Body of pancreas (tissue), 4 donors: ENCODE results near the gene DUOXA1. TPM values are rescaled to one million over a fixed set of nuclear protein-coding genes. Genes with fewer than 3 reads are reported as not detected.

Experiments
- ATAC-seq: fragments of 150-250 bp; one replicate; pipeline ENCODE4 v1.9.1; 2016
- DNase-seq, 4 donors: peaks; one replicate each; pipeline ENCODE4 v3.0.0-alpha.2; 2019
- H3K27ac ChIP-seq, 4 donors: fragments of 200-600 bp; sonication (generic); 1 replicate in 3 of 4; 2 replicates in 1 of 4; pipeline versions ENCODE4 v1.5.1 to v1.6.1; 2016 to 2019; ENCODE audit warnings: mild to moderate bottlenecking in 1 of 4, mixed read lengths in 1 of 4, moderate library complexity in 1 of 4
- H3K27me3 ChIP-seq, 2 donors: fragments of 200-600 bp; sonication (generic); one replicate each; pipeline ENCODE4 v1.6.0; 2016; ENCODE audit warnings: mild to moderate bottlenecking in 1 of 2
- H3K36me3 ChIP-seq, 2 donors: fragments of 200-600 bp; sonication (generic); replicated peaks in 1 of 2; 2 replicates each; pipeline ENCODE4 v1.5.1; 2016; ENCODE audit warnings: low read depth in 2 of 2; ENCODE audit not compliant: insufficient read depth in 1 of 2
- H3K4me1 ChIP-seq: fragments of 200-600 bp; sonication (generic); one replicate; pipeline ENCODE4 v1.6.0; 2016
- H3K4me3 ChIP-seq, 2 donors: fragments of 200-600 bp; sonication (generic); 1 replicate in 1 of 2; 2 replicates in 1 of 2; pipeline ENCODE4 v1.5.1; 2016 to 2019
- H3K9me3 ChIP-seq, 3 donors: fragments of 200-600 bp; sonication (generic); 1 replicate in 2 of 3; 2 replicates in 1 of 3; pipeline ENCODE4 v1.5.1; 2016
- POLR2A ChIP-seq, 3 donors: fragments of 450-650 bp; IDR thresholded peaks; one replicate each; pipeline ENCODE4 v1.6.1; 2016; ENCODE audit warnings: antibody characterized with exemption in 3 of 3, mild to moderate bottlenecking in 2 of 3
- WGBS, 2 donors: methylation state at CpG; one replicate each; pipeline ENCODE4 v1.1.5; 2017; 5-methylcytosine and 5-hydroxymethylcytosine counted together
- intact Hi-C: fragments of 100-400 bp; cut with DNase I; formaldehyde crosslinking; loops from one replicate; pipeline ENCODE4 v1.15.1; 2023
- total RNA-seq, 2 donors: library from RNA; depleted of rRNA; stranded (reverse); fragments of >200 nt; gene quantifications; one replicate each; pipeline ENCODE4 v1.1.0, GENCODE V29; 2016
- TF ChIP-seq, protein P1 (sequence below), 7 experiments: fragments of 450-650 bp in 4 of 7; fragments of 200-600 bp in 3 of 7; sonication (generic) in 3 of 7; IDR thresholded peaks; one replicate each; pipeline ENCODE4 v1.5.1; 2016 to 2019; ENCODE audit warnings: antibody characterized with exemption in 7 of 7

DUOXA1 gene
- total RNA-seq, 2 donors from 2014 or later: not detected

DNA sequence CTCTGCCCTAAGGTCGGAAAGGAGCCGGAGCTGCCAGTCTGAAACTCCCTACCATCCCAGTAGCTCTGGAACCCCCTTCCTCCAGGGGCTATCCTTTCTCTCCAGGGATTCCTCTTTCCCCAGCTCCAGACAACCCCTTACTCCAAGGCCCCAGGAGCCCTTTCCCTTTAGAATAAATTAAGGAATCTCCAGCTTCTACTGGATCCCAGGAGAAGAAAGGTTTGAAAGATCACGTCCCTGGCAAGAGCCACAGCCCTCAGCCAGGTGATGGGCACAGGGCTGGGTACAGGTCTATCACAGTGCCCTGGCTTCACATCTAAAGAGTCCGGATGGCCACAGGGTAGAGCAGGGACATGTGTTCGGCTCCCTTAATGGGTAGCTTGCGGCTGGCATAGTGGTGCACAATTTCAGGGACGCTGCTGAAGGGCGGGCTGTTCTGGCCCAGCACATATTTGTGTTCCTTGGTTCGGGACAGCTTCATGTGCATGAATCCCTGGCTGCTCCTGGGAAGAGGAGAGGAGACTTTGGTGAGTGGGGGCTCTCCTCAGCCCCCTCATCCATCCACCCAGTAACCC, 38.0 kb upstream of the DUOXA1 start:
- Histone ChIP-seq H3K4me1 (peaks cover 27% of the 10 kb centered on the region), H3K36me3 (no peaks in the 10 kb centered on the region), H3K27me3 (no peaks in the 10 kb centered on the region), H3K4me3 (peak overlapping the region in 1 of 2 donors; percentile 34), H3K9me3 (no peaks in the 10 kb centered on the region), H3K27ac (peak overlapping the region; percentile 63 to 96 (median 94))
- ATAC-seq: peak; percentile 1
- intact Hi-C loops: no loop called here
- no peak for DNase-seq
- TF ChIP-seq POLR2A (IDR thresholded peaks at IDR 0.05): no peak
- TF ChIP-seq, protein P1, sequence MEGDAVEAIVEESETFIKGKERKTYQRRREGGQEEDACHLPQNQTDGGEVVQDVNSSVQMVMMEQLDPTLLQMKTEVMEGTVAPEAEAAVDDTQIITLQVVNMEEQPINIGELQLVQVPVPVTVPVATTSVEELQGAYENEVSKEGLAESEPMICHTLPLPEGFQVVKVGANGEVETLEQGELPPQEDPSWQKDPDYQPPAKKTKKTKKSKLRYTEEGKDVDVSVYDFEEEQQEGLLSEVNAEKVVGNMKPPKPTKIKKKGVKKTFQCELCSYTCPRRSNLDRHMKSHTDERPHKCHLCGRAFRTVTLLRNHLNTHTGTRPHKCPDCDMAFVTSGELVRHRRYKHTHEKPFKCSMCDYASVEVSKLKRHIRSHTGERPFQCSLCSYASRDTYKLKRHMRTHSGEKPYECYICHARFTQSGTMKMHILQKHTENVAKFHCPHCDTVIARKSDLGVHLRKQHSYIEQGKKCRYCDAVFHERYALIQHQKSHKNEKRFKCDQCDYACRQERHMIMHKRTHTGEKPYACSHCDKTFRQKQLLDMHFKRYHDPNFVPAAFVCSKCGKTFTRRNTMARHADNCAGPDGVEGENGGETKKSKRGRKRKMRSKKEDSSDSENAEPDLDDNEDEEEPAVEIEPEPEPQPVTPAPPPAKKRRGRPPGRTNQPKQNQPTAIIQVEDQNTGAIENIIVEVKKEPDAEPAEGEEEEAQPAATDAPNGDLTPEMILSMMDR (IDR thresholded peaks at IDR 0.05): peak in 1 of 7 experiments; percentile 1
- WGBS, 2 donors: 0 to 67% methylated on average over 2 to 9 of the region's 9 CpGs

DNA sequence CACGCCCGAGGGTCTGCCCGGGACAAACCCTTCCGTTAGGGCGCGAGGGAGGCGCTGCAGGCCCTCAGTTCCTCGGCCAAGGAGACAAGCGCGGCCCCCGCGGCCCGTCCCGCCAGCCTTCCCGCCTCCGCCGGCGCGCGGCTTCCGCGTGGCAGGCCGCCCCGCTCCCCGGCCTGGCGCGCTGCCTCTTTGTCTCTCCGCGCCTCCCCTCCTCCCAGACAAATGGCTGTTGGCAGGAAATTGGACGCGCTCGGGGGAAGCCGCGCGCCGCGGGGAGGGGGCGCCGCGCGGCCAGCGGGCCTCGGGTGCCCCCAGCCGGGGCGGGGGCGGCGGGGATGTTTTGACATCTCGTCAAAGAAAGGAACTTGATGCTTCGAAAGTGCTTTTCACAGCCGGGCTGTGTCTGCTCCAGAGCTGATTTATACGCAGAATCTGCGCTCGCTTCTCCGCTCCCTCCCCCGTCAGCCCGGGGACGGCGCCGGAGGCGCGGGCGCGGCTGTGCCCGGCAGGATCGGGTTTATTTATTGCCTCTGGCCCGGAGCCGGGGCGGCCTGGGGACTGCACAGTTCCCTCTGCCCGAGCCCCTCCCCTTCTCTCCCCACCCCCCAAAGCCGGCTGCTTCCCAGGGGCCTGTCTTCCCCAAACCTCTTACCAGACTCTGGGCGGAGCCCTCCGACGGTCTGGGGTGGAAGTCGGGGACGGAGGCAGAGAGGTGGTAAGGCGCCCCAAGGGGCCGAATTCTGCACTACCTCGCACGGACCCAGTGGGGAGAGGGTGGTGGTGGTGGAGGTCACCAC, 37.4 kb upstream of the DUOXA1 start:
- 0 to 1% methylated on average over 25 to 74 of the region's 79 CpGs for WGBS, 2 donors
- DNase-seq (peak; percentile 84 to 90 (median 86)), ATAC-seq (peak; percentile 87)
- Histone ChIP-seq H3K27me3 (no peaks in the 10 kb centered on the region), H3K27ac (peak overlapping the region; percentile 63 to 96 (median 94)), H3K4me3 (peak overlapping the region; percentile 34 to 54), H3K4me1 (peaks cover 29% of the 10 kb centered on the region), H3K36me3 (no peaks in the 10 kb centered on the region), H3K9me3 (no peaks in the 10 kb centered on the region)
- peak; percentile 19 to 77 (median 77) for TF ChIP-seq POLR2A (IDR thresholded peaks at IDR 0.05)
- TF ChIP-seq, protein P1 (IDR thresholded peaks at IDR 0.05): peak; percentile 63 to 78 (median 74)
- intact Hi-C loops: no loop called here

DNA sequence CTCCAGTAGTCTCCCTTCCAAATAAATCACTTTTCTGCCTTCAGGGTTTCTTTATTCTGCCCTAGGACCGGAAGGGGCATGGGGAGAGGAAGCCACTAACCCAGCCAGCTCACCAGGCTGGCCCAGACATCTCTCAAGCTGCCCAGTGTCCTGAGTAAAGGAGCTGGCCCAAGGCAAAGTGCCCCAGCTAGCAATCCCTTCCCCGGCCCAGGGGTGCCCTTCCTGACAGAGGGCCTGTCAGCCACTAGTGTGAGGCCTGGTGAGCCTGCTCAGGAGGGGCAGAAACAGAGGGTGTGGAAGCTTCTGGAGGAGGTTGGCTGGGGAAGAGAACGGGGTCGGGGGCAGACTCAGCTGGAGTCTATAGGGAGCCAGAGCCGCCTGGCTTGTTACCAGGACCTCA, 35.9 kb upstream of the DUOXA1 start:
- intact Hi-C loops: no loop called here
- Histone ChIP-seq H3K4me3 (no peak overlapping the region), H3K36me3 (no peaks in the 10 kb centered on the region), H3K27ac (no peak overlapping the region), H3K27me3 (no peaks in the 10 kb centered on the region), H3K9me3 (no peaks in the 10 kb centered on the region), H3K4me1 (peaks cover 29% of the 10 kb centered on the region)
- 73 to 77% methylated on average over 5 of the region's 5 CpGs for WGBS, 2 donors
- DNase-seq: no peak
- TF ChIP-seq POLR2A (IDR thresholded peaks at IDR 0.05): no peak
- TF ChIP-seq, protein P1 (IDR thresholded peaks at IDR 0.05): no peak
- ATAC-seq: no peak

DNA sequence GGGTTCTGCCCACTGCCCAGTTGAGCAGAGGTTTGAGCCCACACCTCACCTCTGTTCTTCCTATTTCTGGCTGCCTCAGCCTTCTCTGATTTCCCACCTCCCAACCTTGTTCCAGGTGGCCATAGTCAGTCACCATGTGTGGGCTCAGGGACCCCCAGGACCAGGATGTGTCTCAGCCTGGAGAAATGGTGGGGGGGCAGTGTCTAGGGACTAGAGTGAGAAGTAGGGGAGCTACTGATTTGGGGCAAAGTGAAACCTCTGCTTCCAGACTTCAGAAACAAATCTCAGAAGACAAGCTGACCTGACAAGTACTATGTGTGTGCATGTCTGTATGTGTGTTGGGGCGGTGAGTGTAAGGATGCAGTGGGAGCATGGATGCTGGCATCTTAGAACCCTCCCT, 35.2 kb upstream of the DUOXA1 start:
- Histone ChIP-seq H3K36me3 (no peaks in the 10 kb centered on the region), H3K9me3 (no peaks in the 10 kb centered on the region), H3K4me1 (peaks cover 29% of the 10 kb centered on the region), H3K27me3 (no peaks in the 10 kb centered on the region), H3K4me3 (no peak overlapping the region), H3K27ac (no peak overlapping the region)
- intact Hi-C loops: no loop called here
- WGBS, 2 donors: 83 to 100% methylated on average over 1 of the region's 1 CpG
- no peak for DNase-seq
- ATAC-seq: no peak
- TF ChIP-seq, protein P1 (IDR thresholded peaks at IDR 0.05): no peak
- TF ChIP-seq POLR2A (IDR thresholded peaks at IDR 0.05): no peak
